ENCODE data around the gene CHRNA9. TPM values are rescaled to one million over a fixed set of nuclear protein-coding genes. Genes with fewer than 3 reads are reported as not detected.

CHRNA9 gene
- total and polyA plus RNA-seq, 2 of the 13 experiments (the other 11 are each of a cell fraction or from before 2014, with no cell fraction given): not detected

GRCh38 chr4:40331101-40331745 is 3.9 kb upstream of the CHRNA9 start:
- H3K4me3 ChIP-seq (replicated peaks in 1 of 3; ENCODE audit: insufficient read depth in 1 of 3, low read depth in 2 of 3, low read length in 3 of 3): no peak overlapping the region
- no peaks in the 10 kb centered on the region for H3K4me1 ChIP-seq (ENCODE audit: insufficient read depth, low read length)
- H4K20me1 ChIP-seq (ENCODE audit: insufficient read depth, low read length): no peaks in the 10 kb centered on the region
- no peaks in the 10 kb centered on the region for H3K36me3 ChIP-seq (replicated peaks in 1 of 2; ENCODE audit: control insufficient read depth in 1 of 2, insufficient read depth in 2 of 2, low read length in 2 of 2)
- no peaks in the 10 kb centered on the region for H3K79me2 ChIP-seq (ENCODE audit: insufficient read depth, low read length)
- ATAC-seq: no peak
- no peak overlapping the region for H3K9ac ChIP-seq (ENCODE audit: insufficient read depth, low read depth, low read length)
- no peak for FAIRE-seq
- no peaks in the 10 kb centered on the region for H3K9me3 ChIP-seq (ENCODE audit: low read length)
- H2AFZ ChIP-seq (ENCODE audit: low read length): no peak overlapping the region
- intact Hi-C loops (cut with micrococcal nuclease; ENCODE audit: unreplicated experiment): no loop called here
- in situ Hi-C loops (cut with HindIII; ENCODE audit: extremely low pct_ligation_motif_present, low pct_unique_long_range_greater_than_20kb): no loop called here
- no peak overlapping the region for H3K4me2 ChIP-seq (ENCODE audit: low read depth, low read length)
- DNase-seq (ENCODE audit: low spot score): no peak
- H3K27ac ChIP-seq (ENCODE audit: extremely low read length, insufficient read depth, low read length): no peak overlapping the region
- ChIA-PET POLR2A (no interaction called here), CTCF (ENCODE audit: low intra/inter-chr PET ratio, low total read pairs) (no interaction called here)
- WGBS (ENCODE audit: low lambda C conversion rate): 46% methylated on average over 8 of the region's 8 CpGs
- peaks cover 2 to 9% of the 10 kb centered on the region in 2 experiments; a peak in 3 of 5 replicates for H3K27me3 ChIP-seq (ENCODE audit: control insufficient read depth in 1 of 2, insufficient read depth in 2 of 2, low read length in 2 of 2)
- no peak for TF ChIP-seq AHR (CRISPR knock-in tag; IDR thresholded peaks at IDR 0.05)
- no peak for TF ChIP-seq SAP130 (CRISPR knock-in tag; IDR thresholded peaks at IDR 0.05; ENCODE audit: low read depth)
- TF ChIP-seq LRRFIP1 (CRISPR knock-in tag; conservative IDR thresholded peaks at IDR 0.05): no peak
- TF ChIP-seq ZNF180 (CRISPR knock-in tag; IDR thresholded peaks at IDR 0.05; ENCODE audit: borderline replicate concordance, low read depth): no peak
- TF ChIP-seq KDM3A (CRISPR knock-in tag; IDR thresholded peaks at IDR 0.05; ENCODE audit: low read depth): no peak
- TF ChIP-seq POLR2G (IDR thresholded peaks at IDR 0.05; ENCODE audit: low read depth, low read length): no peak
- no peak for TF ChIP-seq ZNF674 (CRISPR knock-in tag; IDR thresholded peaks at IDR 0.05; ENCODE audit: low read depth)
- no peak for TF ChIP-seq ZKSCAN1 (IDR thresholded peaks at IDR 0.05; ENCODE audit: low read length)
- TF ChIP-seq DNMT1 (CRISPR knock-in tag; IDR thresholded peaks at IDR 0.05): no peak
- no TSS peak for BruUV-seq (replicated peaks)
